ENCODE results near the gene KRTAP22-2.

KRTAP22-2 gene

DNA sequence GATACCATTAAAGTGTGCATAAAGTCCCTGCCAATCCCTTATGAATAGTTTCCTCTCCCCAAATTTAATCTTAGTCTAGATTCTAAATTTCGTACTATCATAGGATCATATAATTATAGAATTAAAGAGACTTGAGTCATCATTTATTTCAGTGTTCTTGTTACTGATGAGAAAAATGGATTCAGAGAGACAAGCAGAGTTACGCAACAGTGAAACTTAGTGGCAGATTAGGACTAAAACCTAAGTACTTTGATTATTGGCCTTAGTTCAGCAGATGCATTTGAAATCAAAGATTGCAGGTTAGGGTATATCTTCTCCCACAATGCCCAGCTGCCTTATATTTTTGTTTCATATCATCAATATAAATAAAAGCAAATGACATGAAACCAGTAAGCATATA is 28.2 kb downstream of the KRTAP22-2 start:
- no peak for DNase-seq

- DNase-seq, result no peak
Observed at GRCh38 chr21:30561264-30561895, 28.8 kb downstream of the KRTAP22-2 start, which contains the start of gene KRTAP19-7. Gene KRTAP19-7 (minus strand): TSS chr21:30561314. CDS start chr21:30561289, 25 bp downstream.

GRCh38 chr21:30555095-30555494 is 35.1 kb downstream of the KRTAP22-2 start:
- no peak for DNase-seq

GRCh38 chr21:30552782-30553181 is 37.4 kb downstream of the KRTAP22-2 start:
- no peak for DNase-seq

GRCh38 chr21:30541764-30542163 is 48.4 kb downstream of the KRTAP22-2 start, which contains the start of gene KRTAP19-6:
Gene KRTAP19-6 (minus strand): TSS chr21:30541864. CDS start chr21:30541833, 31 bp downstream.
- DNase-seq, result no peak

All from NCI-H1930 (cell line).